ENCODE data around the gene KLHDC7B. TPM values are rescaled to one million over a fixed set of nuclear protein-coding genes. Genes with fewer than 3 reads are reported as not detected.

The KLHDC7B gene
- total and polyA plus RNA-seq, 10 of the 15 experiments (the other 5 are each of a cell fraction or from before 2014, with no cell fraction given): 0.05 to 2.2 (median 0.93) TPM; not detected in 2

DNA sequence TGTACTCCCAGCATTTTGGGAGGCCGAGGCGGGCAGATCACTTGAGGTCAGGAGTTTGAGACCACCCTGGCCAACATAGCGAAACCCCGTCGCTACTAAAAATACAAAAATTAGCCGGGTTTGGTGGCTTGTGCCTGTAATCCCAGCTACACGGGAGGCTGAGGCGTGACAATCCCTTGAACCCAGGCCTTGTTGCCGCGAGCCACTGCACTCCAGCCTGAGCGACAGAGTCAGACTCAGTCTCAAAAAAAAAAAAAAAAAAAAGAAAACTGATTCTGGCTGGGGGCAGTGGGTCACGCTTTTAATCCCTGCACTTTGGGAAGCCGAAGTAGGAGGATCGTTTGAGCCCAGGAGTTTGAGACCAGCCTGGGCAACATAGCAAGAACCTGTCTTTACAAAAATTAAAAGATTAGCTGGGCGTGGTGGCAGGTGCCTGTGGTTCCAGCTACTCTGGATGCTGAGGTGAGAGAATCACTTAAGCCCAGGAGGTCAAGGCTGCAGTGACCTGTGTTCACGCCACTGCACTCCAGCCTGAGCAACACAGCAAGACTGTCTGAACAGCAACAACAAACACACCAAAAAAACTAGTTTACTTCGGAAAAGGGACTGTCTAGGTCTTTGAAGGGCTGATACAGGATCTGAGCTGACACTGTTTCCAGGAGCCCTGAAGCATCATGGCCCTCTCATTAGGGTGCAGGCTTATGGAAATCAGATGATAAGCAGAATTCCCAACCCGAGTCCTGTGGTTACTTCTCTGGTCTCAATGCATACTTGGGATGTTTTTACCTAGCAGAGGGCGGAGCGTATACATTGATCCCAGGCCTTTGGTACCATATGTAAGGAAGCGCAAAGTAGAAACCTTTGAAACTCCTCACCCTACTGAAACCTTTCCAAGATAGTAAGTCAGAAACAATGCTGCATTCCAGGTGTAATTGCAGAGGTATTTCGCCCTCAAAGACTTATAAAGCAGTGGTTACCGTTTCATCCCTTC lies 38.7 kb downstream of the KLHDC7B start (continued):
- TF ChIP-seq MEF2A (IDR thresholded peaks at IDR 0.05; ENCODE audit: insufficient read depth, low read depth, low read length): no peak
- no peak for TF ChIP-seq ASH2L (IDR thresholded peaks at IDR 0.05; ENCODE audit: borderline replicate concordance, low read depth)
- no peak for TF ChIP-seq E4F1 (IDR thresholded peaks at IDR 0.05; ENCODE audit: borderline replicate concordance, partially characterized antibody)
- no peak for TF ChIP-seq HDAC6 (IDR thresholded peaks at IDR 0.05; ENCODE audit: unreplicated experiment)

DNA sequence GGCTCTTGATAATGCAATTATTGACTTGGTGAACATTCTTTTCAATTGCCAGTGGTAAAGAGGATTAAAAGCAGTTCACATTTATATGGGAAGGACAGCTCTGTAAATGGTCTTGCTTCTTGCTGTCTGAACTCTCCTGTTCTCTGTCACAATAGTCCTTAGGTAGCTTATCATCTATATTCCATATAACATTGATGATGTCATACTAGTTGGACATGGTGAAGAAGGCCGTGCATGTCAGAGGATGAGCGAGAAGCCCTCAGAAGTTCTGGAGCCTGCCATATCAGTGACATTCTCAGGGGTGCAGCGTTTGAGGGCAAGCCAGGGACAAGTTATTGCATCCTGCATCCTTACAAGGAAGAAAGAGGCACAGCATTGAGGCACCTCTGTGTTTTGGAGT lies 39.5 kb downstream of the KLHDC7B start:
- Histone ChIP-seq H3K4me2 (ENCODE audit: control insufficient read depth, insufficient read depth) (no peak overlapping the region), H2AFZ (ENCODE audit: control insufficient read depth, low read depth, low read length) (no peak overlapping the region), H3K9ac (ENCODE audit: control insufficient read depth, insufficient read depth, low read length) (no peak overlapping the region), H3K27ac (ENCODE audit: control insufficient read depth, insufficient read depth) (no peak overlapping the region), H3K4me1 (ENCODE audit: control insufficient read depth, insufficient read depth, low read length) (peaks cover 8% of the 10 kb centered on the region), H3K4me3 (no peak overlapping the region), H3K79me2 (ENCODE audit: control insufficient read depth, insufficient read depth, low read length) (peaks cover 20% of the 10 kb centered on the region), H3K27me3 (replicated peaks in 1 of 2; ENCODE audit: control insufficient read depth in 2 of 2, insufficient read depth in 2 of 2, low read length in 1 of 2) (no peaks in the 10 kb centered on the region), H3K9me3 (replicated peaks; ENCODE audit: control insufficient read depth, insufficient read depth, low read length) (no peaks in the 10 kb centered on the region), H4K20me1 (ENCODE audit: control insufficient read depth, insufficient read depth) (no peaks in the 10 kb centered on the region), H3K36me3 (ENCODE audit: control insufficient read depth in 2 of 2, insufficient read depth in 2 of 2, low read length in 1 of 2) (no peaks in the 10 kb centered on the region; a peak in 1 of 4 replicates)
- no peak for ATAC-seq
- POLR2A ChIA-PET: no interaction called here
- FAIRE-seq: no peak
- no TSS peak for BruUV-seq (replicated peaks)
- no peak for DNase-seq (ENCODE audit: low read depth, low spot score)
- in situ Hi-C loops (cut with MboI) (no loop called here), intact Hi-C loops (cut with micrococcal nuclease; ENCODE audit: unreplicated experiment) (no loop called here)
- SMC1A ChIA-PET (ENCODE audit: uncharacterized antibody, unreplicated experiment): no interaction called here
- WGBS (ENCODE audit: insufficient coverage, insufficient replicate concordance, low lambda C conversion rate, missing lambda C conversion rate): 76% methylated on average over 3 of the region's 3 CpGs
- RAD21 ChIA-PET (ENCODE audit: unreplicated experiment): no interaction called here
- CTCF ChIA-PET: interaction anchor here (0.8 to 1.4 kb wide), 2 partner anchors 35 to 115 kb away, joined by 3 to 4 read pairs; no protein-coding TSS in a partner anchor
- no peak for TF ChIP-seq ESRRA (IDR thresholded peaks at IDR 0.05; ENCODE audit: low read length)
- no peak for TF ChIP-seq MTA3 (IDR thresholded peaks at IDR 0.05; ENCODE audit: borderline replicate concordance, low read length)
- TF ChIP-seq IKZF2 (IDR thresholded peaks at IDR 0.05): no peak
- TF ChIP-seq, protein P1, sequence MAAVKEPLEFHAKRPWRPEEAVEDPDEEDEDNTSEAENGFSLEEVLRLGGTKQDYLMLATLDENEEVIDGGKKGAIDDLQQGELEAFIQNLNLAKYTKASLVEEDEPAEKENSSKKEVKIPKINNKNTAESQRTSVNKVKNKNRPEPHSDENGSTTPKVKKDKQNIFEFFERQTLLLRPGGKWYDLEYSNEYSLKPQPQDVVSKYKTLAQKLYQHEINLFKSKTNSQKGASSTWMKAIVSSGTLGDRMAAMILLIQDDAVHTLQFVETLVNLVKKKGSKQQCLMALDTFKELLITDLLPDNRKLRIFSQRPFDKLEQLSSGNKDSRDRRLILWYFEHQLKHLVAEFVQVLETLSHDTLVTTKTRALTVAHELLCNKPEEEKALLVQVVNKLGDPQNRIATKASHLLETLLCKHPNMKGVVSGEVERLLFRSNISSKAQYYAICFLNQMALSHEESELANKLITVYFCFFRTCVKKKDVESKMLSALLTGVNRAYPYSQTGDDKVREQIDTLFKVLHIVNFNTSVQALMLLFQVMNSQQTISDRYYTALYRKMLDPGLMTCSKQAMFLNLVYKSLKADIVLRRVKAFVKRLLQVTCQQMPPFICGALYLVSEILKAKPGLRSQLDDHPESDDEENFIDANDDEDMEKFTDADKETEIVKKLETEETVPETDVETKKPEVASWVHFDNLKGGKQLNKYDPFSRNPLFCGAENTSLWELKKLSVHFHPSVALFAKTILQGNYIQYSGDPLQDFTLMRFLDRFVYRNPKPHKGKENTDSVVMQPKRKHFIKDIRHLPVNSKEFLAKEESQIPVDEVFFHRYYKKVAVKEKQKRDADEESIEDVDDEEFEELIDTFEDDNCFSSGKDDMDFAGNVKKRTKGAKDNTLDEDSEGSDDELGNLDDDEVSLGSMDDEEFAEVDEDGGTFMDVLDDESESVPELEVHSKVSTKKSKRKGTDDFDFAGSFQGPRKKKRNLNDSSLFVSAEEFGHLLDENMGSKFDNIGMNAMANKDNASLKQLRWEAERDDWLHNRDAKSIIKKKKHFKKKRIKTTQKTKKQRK (IDR thresholded peaks at IDR 0.05; ENCODE audit: low read depth, low read length): no peak
- TF ChIP-seq PAX5 (IDR thresholded peaks at IDR 0.05; ENCODE audit: borderline replicate concordance, low read depth, low read length): no peak
- no peak for TF ChIP-seq BACH1 (IDR thresholded peaks at IDR 0.05; ENCODE audit: borderline replicate concordance)
- TF ChIP-seq, protein P2, sequence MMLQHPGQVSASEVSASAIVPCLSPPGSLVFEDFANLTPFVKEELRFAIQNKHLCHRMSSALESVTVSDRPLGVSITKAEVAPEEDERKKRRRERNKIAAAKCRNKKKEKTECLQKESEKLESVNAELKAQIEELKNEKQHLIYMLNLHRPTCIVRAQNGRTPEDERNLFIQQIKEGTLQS (IDR thresholded peaks at IDR 0.05; ENCODE audit: borderline replicate concordance, extremely low read depth, low read depth, low read length): no peak

Data from GM12878 (cell line).